ENCODE measurements around the gene TTC23. TPM values are rescaled to one million over a fixed set of nuclear protein-coding genes. Genes with fewer than 3 reads are reported as not detected.
"Not testable (repeated sequence)": the region's sequence is repeated elsewhere in the genome, so short reads cannot be mapped to it uniquely, and the experiment has no call there.

The TTC23 gene
- total and polyA plus RNA-seq, 7 donors: 2.1 to 11.2 (median 7.8) TPM

DNA sequence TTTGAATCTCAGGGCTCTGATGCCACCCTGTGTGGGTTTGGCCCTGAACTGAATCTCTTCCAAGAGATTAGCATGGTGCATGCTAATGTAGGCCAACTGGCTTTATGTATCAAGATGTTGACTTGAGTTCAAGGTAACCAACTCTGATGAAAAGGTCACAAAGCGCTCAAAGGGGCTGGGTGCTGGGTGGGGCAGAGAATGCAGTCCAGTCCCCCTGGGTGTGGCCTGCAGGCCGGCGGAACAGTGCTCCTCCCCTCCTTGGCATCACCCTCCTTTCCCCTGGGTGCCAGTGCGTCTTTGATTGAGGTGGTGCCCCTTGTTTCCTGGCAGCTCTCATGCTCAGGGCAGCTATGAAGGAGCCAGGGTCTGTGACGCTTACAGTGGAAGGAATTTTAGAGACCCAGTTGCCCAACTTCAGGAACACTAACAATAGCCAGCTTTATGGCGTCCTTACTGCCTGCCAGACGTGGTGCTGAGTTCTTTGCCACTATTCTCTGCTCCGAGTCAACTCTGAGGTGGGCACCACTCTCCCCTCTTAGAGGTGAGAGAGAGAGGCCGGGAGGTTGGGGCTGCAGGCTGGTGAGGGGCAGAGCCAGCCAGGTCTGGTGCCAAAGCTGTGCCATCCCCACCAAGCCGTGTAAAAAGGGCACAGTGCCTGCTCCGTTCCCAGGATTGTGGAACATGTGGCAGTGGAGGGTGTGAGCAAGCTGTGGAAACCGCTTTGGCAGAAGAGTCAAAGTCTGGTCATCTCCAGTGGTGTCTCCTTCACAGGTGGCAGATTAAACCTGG is 134.7 kb downstream of the TTC23 start:
- H3K4me3 ChIP-seq: no peak overlapping the region
- peak; percentile 65 to 83 (median 71) for ATAC-seq
- intact Hi-C loops (cut with DNase I): no loop called here
- H3K36me3 ChIP-seq (ENCODE audit: insufficient read depth in 1 of 2, low read depth in 1 of 2): peaks cover 0 to 30% of the 10 kb centered on the region in 2 donors
- H3K27ac ChIP-seq: peak overlapping the region; percentile 96
- TF ChIP-seq CTCF (IDR thresholded peaks at IDR 0.05): no peak
- H3K4me1 ChIP-seq: peaks cover 84% of the 10 kb centered on the region
- no peaks in the 10 kb centered on the region for H3K27me3 ChIP-seq (ENCODE audit: insufficient read depth in 3 of 3, low read length in 2 of 3)
- DNase-seq: no peak
- WGBS, 3 donors: 25 to 39% (median 35%) methylated on average over 12 of the region's 12 CpGs
- H3K9me3 ChIP-seq: no peaks in the 10 kb centered on the region

GRCh38 chr15:99113547-99114271 is 135.7 kb downstream of the TTC23 start:
- no peak for DNase-seq
- no peaks in the 10 kb centered on the region for H3K9me3 ChIP-seq
- peak overlapping the region; percentile 96 for H3K27ac ChIP-seq
- peak in 3 of 4 donors; percentile 12 to 44 (median 16) for ATAC-seq
- H3K27me3 ChIP-seq (ENCODE audit: insufficient read depth in 3 of 3, low read length in 2 of 3): no peaks in the 10 kb centered on the region
- TF ChIP-seq CTCF (IDR thresholded peaks at IDR 0.05): no peak
- H3K4me3 ChIP-seq: no peak overlapping the region
- H3K36me3 ChIP-seq (ENCODE audit: insufficient read depth in 1 of 2, low read depth in 1 of 2): peaks cover 0 to 25% of the 10 kb centered on the region in 2 donors
- WGBS, 3 donors: 47 to 70% (median 51%) methylated on average over 13 of the region's 13 CpGs
- intact Hi-C loops (cut with DNase I): no loop called here
- peaks cover 84% of the 10 kb centered on the region for H3K4me1 ChIP-seq

GRCh38 chr15:99111641-99112040 is 137.7 kb downstream of the TTC23 start:
- H3K27me3 ChIP-seq (ENCODE audit: insufficient read depth in 3 of 3, low read length in 2 of 3); intact Hi-C loops (cut with DNase I); DNase-seq; H3K4me3 ChIP-seq; ATAC-seq; H3K9me3 ChIP-seq: not testable (repeated sequence)
- H3K36me3 ChIP-seq (ENCODE audit: insufficient read depth in 1 of 2, low read depth in 1 of 2): peaks cover 0 to 12% of the 10 kb centered on the region in 2 donors
- H3K27ac ChIP-seq: peak overlapping the region; percentile 96
- 56 to 76% (median 58%) methylated on average over 8 of the region's 8 CpGs for WGBS, 3 donors
- H3K4me1 ChIP-seq: peaks cover 83% of the 10 kb centered on the region

DNA sequence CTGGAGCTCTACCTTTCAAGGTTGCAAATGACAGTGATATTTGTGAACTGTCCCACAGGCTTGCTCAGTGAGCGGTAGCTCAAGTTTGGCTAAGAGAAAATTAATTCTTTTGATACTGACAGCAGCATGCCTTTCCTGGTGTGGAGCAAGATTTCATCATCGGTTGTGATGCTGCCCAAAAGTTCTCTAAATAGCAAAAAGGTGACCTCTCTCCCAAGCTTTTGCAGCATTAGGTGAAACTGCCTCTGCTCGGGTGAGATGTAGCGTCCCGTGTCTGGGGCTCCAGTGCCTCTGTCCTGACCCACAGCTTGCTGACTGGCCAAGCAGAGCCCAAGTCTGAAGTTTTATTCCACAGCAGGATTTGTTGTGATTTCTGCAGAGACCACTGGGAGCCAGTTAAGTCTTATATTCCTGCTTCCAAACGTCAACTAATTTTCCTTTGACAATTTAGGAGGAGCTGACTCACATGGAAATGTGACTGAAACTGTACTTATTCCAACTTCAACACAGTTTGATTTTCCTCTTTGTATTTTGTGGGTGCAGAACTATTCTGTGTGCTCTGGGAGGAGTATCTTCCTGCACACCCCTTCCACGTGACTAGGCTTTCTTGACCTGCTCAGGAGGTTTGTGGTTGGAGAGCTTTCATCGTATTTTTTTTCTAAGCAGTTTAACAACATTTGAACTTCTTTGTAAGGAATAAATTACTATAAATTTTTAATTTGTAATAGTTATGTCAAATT is 138.6 kb downstream of the TTC23 start:
- peak overlapping the region; percentile 71 for H3K4me3 ChIP-seq
- TF ChIP-seq CTCF (IDR thresholded peaks at IDR 0.05): no peak
- peak in 2 of 4 donors; percentile 15 to 19 for ATAC-seq
- DNase-seq: no peak
- peak overlapping the region; percentile 96 for H3K27ac ChIP-seq
- H3K27me3 ChIP-seq (ENCODE audit: insufficient read depth in 3 of 3, low read length in 2 of 3): no peaks in the 10 kb centered on the region
- 20 to 31% (median 21%) methylated on average over 8 of the region's 8 CpGs for WGBS, 3 donors
- H3K4me1 ChIP-seq: peaks cover 78% of the 10 kb centered on the region
- H3K9me3 ChIP-seq: no peaks in the 10 kb centered on the region
- intact Hi-C loops (cut with DNase I): no loop called here
- H3K36me3 ChIP-seq (ENCODE audit: insufficient read depth in 1 of 2, low read depth in 1 of 2): peaks cover 0 to 10% of the 10 kb centered on the region in 2 donors
